HepG2 (cell line): ENCODE measurements around the gene MEAF6. TPM values are rescaled to one million over a fixed set of nuclear protein-coding genes. Genes with fewer than 3 reads are reported as not detected.

ENCODE experiments used
- ATAC-seq: fragments of 200-7000 bp; cut with Tn5 transposase; 3 replicates; pipeline ENCODE4 v1.9.1; 2020; ENCODE audit warnings: mild to moderate bottlenecking, moderate library complexity
- BruUV-seq: library from RNA; stranded (reverse); fragments of 400-500 nt; replicated peaks from 2 replicates; lab custom pipeline; 2021; lab: Mats Ljungman, UMichigan
- CTCF ChIA-PET: fragments of 300-600 bp; formaldehyde crosslinking; extraction: SDS; loops from one replicate; lab custom pipeline; 2021; ENCODE audit warnings: low total read pairs, inconsistent platforms, low intra/inter-chr PET ratio; lab: Yijun Ruan, JAX
- POLR2A ChIA-PET: fragments of 350-600 bp; sonication (Branson Sonifier 250); formaldehyde crosslinking; loops from one replicate; lab custom pipeline; 2020; ENCODE audit warnings: antibody characterized with exemption, inconsistent platforms; lab: Yijun Ruan, JAX
- DNase-seq: peaks from one replicate; pipeline ENCODE4 v3.0.0-alpha.2; 2015; ENCODE audit warnings: low spot score
- FAIRE-seq: peaks from 3 replicates; lab custom pipeline; 2011; peaks lifted over from hg19 to GRCh38; lab: Jason Lieb, UNC
- H2AFZ ChIP-seq: one replicate; pipeline ENCODE4 v1.6.1; 2011; ENCODE audit warnings: low read length, inconsistent platforms
- H3K27ac ChIP-seq: fragments of 300-600 bp; 3 replicates; pipeline ENCODE4 v1.8.0; 2011; ENCODE audit warnings: mixed run types, mild to moderate bottlenecking, mixed read lengths, low read length, inconsistent platforms; ENCODE audit not compliant: insufficient read depth; ENCODE audit errors: extremely low read length
- H3K27me3 ChIP-seq, 2 experiments: fragments of 200-600 bp in 1 of 2; 2 replicates in 1 of 2; 3 replicates in 1 of 2; pipeline versions ENCODE4 v1.6.0 to v1.8.0; 2011; ENCODE audit warnings: low read length in 2 of 2, mild to moderate bottlenecking in 2 of 2, moderate library complexity in 2 of 2, inconsistent platforms in 1 of 2; ENCODE audit not compliant: insufficient read depth in 2 of 2, control insufficient read depth in 1 of 2
- H3K36me3 ChIP-seq, 2 experiments: fragments of 200-600 bp in 1 of 2; replicated peaks in 1 of 2; 2 replicates in 1 of 2; 3 replicates in 1 of 2; pipeline versions ENCODE4 v1.5.1 to v1.8.0; 2011; ENCODE audit warnings: low read length in 2 of 2, inconsistent platforms in 1 of 2; ENCODE audit not compliant: insufficient read depth in 2 of 2, control insufficient read depth in 1 of 2
- H3K4me1 ChIP-seq: 2 replicates; pipeline ENCODE4 v1.5.1; 2012; ENCODE audit warnings: low read length, inconsistent platforms; ENCODE audit not compliant: insufficient read depth
- H3K4me2 ChIP-seq: 2 replicates; pipeline ENCODE4 v1.6.0; 2011; ENCODE audit warnings: low read depth, low read length, inconsistent platforms
- H3K4me3 ChIP-seq, 3 experiments: fragments of 200-600 bp in 1 of 3; sonication (generic), shearing (Covaris generic) in 1 of 3; replicated peaks in 1 of 3; 2 replicates each; pipeline ENCODE4 v1.5.1; 2011 to 2016; ENCODE audit warnings: low read length in 3 of 3, inconsistent platforms in 2 of 3, low read depth in 2 of 3, mild to moderate bottlenecking in 2 of 3, control low read depth in 1 of 3, mixed read lengths in 1 of 3; ENCODE audit not compliant: insufficient read depth in 1 of 3
- H3K79me2 ChIP-seq: one replicate; pipeline ENCODE4 v1.6.1; 2011; ENCODE audit warnings: low read length, inconsistent platforms; ENCODE audit not compliant: insufficient read depth
- H3K9ac ChIP-seq: 2 replicates; pipeline ENCODE4 v1.6.0; 2011; ENCODE audit warnings: mild to moderate bottlenecking, low read depth, low read length, inconsistent platforms; ENCODE audit not compliant: insufficient read depth
- H3K9me3 ChIP-seq: 2 replicates; pipeline ENCODE4 v1.5.1; 2012; ENCODE audit warnings: mild to moderate bottlenecking, low read length
- H4K20me1 ChIP-seq: 2 replicates; pipeline ENCODE4 v1.6.0; 2011; ENCODE audit warnings: inconsistent platforms, mild to moderate bottlenecking, low read length, moderate library complexity; ENCODE audit not compliant: insufficient read depth
- ARNTL ChIP-seq: sonication (generic); formaldehyde crosslinking; IDR thresholded peaks from 2 replicates; pipeline ENCODE4 v1.4.0; 2020; ENCODE audit warnings: mild to moderate bottlenecking, missing genetic modification reagents
- CREB1 ChIP-seq, 2 experiments: fragments of 450-650 bp in 1 of 2; IDR thresholded peaks; 2 replicates each; pipeline ENCODE4 v1.6.1; 2016 to 2017; ENCODE audit warnings: control low read depth in 1 of 2, mild to moderate bottlenecking in 1 of 2, missing compliant biosample characterization in 1 of 2, missing genetic modification characterization in 1 of 2
- CTCF ChIP-seq: sonication (generic); formaldehyde crosslinking; IDR thresholded peaks from 2 replicates; pipeline ENCODE4 v1.5.0; 2020; ENCODE audit warnings: mild to moderate bottlenecking, missing genetic modification reagents, moderate library complexity
- HDAC2 ChIP-seq: sonication (generic); formaldehyde crosslinking; IDR thresholded peaks from 2 replicates; pipeline ENCODE4 v1.4.0; 2020; ENCODE audit warnings: missing genetic modification reagents
- HIC2 ChIP-seq: sonication (generic); formaldehyde crosslinking; IDR thresholded peaks from 2 replicates; pipeline ENCODE4 v1.9.0; 2022; ENCODE audit warnings: low read depth, missing genetic modification reagents
- NR2F2 ChIP-seq: IDR thresholded peaks from 2 replicates; pipeline ENCODE4 v1.6.1; 2012; ENCODE audit warnings: low read depth, inconsistent platforms, borderline replicate concordance
- POGK ChIP-seq: sonication (generic); formaldehyde crosslinking; conservative IDR thresholded peaks from 2 replicates; pipeline ENCODE4 v1.8.0; 2022; ENCODE audit warnings: mild to moderate bottlenecking, moderate library complexity, missing genetic modification reagents
- SATB2 ChIP-seq: sonication (generic); formaldehyde crosslinking; IDR thresholded peaks from 2 replicates; pipeline ENCODE4 v1.5.0; 2020; ENCODE audit warnings: missing genetic modification reagents
- SP5 ChIP-seq: IDR thresholded peaks from 2 replicates; pipeline ENCODE4 v1.6.1; 2016; ENCODE audit warnings: low read depth, borderline replicate concordance
- THAP9 ChIP-seq: sonication (generic); formaldehyde crosslinking; IDR thresholded peaks from 2 replicates; pipeline ENCODE4; 2020; ENCODE audit warnings: missing genetic modification reagents, mild to moderate bottlenecking, borderline replicate concordance
- XRCC5 ChIP-seq: fragments of 200-400 bp; formaldehyde crosslinking; optimal IDR thresholded peaks from 2 replicates; pipeline ENCODE3; 2017; ENCODE audit warnings: mild to moderate bottlenecking, low read length
- ZNF101 ChIP-seq: sonication (generic); formaldehyde crosslinking; IDR thresholded peaks from 2 replicates; pipeline ENCODE4 v1.4.0; 2020; ENCODE audit warnings: mild to moderate bottlenecking, low read depth, missing genetic modification reagents, borderline replicate concordance
- ZNF263 ChIP-seq: sonication (generic); formaldehyde crosslinking; IDR thresholded peaks from 2 replicates; pipeline ENCODE4 v1.4.0; 2020; ENCODE audit warnings: missing genetic modification reagents
- WGBS: methylation state at CpG from one replicate; pipeline ENCODE4 v1.1.6; 2017; ENCODE audit warnings: low lambda C conversion rate; 5-methylcytosine and 5-hydroxymethylcytosine counted together
- in situ Hi-C: cut with HindIII; loops from 2 replicates; pipeline ENCODE4 v1.10.0; 2017; ENCODE audit warnings: low pct_unique_long_range_greater_than_20kb; ENCODE audit not compliant: extremely low pct_ligation_motif_present
- intact Hi-C: fragments of 100-400 bp; cut with micrococcal nuclease; formaldehyde crosslinking; loops from one replicate; pipeline ENCODE4 v1.10.0; 2022; ENCODE audit not compliant: unreplicated experiment
- polyA plus RNA-seq, 8 experiments: library from polyadenylated mRNA; depleted of rRNA in 3 of 8; stranded (reverse) in 7 of 8; unstranded in 1 of 8; fragments of >200 nt; fragmentation: Illumina TruSeq in 4 of 8; extraction: Trizol in 4 of 8; gene quantifications; 2 replicates each; pipeline versions ENCODE4 v1.2.1 to v1.2.3, GENCODE V29; 2011 to 2016; ENCODE audit warnings: low read depth in 4 of 8, missing spikeins in 1 of 8, mixed read lengths in 1 of 8; ENCODE audit not compliant: insufficient read depth in 1 of 8
- total RNA-seq, 5 experiments: library from RNA; depleted of rRNA; stranded (reverse); fragments of >200 nt; fragmentation: Illumina TruSeq; extraction: Trizol; gene quantifications; 2 replicates each; pipeline ENCODE4 v1.2.3, GENCODE V29; 2016; ENCODE audit warnings: low read depth in 1 of 5

MEAF6 gene
- total and polyA plus RNA-seq, 2 of the 13 experiments (the other 11 are each of a cell fraction or from before 2014, with no cell fraction given): 29.5 to 45.6 TPM

GRCh38 chr1:37473431-37474045 lies 41.0 kb downstream of the MEAF6 start:
- H3K36me3 ChIP-seq: no peaks in the 10 kb centered on the region; a peak in 2 of 5 replicates
- H3K27ac ChIP-seq: peak overlapping the region; percentile 25
- 15% methylated on average over 10 of the region's 12 CpGs for WGBS
- H3K9ac ChIP-seq: peak overlapping the region; percentile 67
- ChIA-PET POLR2A (interaction anchor here (0.5 to 6.1 kb wide), 11 partner anchors 9 to 1010 kb away, joined by 3 to 57 read pairs (median 6); partner anchors contain the start of genes MEAF6 and MRPS15), CTCF (no interaction called here)
- H2AFZ ChIP-seq: no peak overlapping the region
- H3K4me3 ChIP-seq: peak overlapping the region; percentile 51 to 85 (median 70)
- H3K79me2 ChIP-seq: peaks cover 39% of the 10 kb centered on the region
- peak overlapping the region; percentile 97 for H3K4me2 ChIP-seq
- DNase-seq: no peak
- peak; percentile 15 for ATAC-seq
- peaks cover 75% of the 10 kb centered on the region for H3K4me1 ChIP-seq
- peaks cover 17% of the 10 kb centered on the region; the same call in 1 of the 2 replicates for H4K20me1 ChIP-seq
- in situ Hi-C loops: no loop called here
- H3K9me3 ChIP-seq: no peaks in the 10 kb centered on the region
- FAIRE-seq: no peak
- no peaks in the 10 kb centered on the region; a peak in 1 of 5 replicates for H3K27me3 ChIP-seq
- BruUV-seq: TSS peak; percentile 57
- intact Hi-C loops: loop anchor here (10.0 kb wide), 1 partner anchor 221 kb away; the partner anchor contains the start of gene CDCA8
- TF ChIP-seq ZNF263 (CRISPR knock-in tag) (peak; percentile 49; the same call in 1 of the 2 replicates), HIC2 (CRISPR knock-in tag) (no peak), HDAC2 (CRISPR knock-in tag) (0 out of 2 replicates have a peak, but pooled peaks have one; percentile 9), POGK (0 out of 2 replicates have a peak, but pooled peaks have one; percentile 4), NR2F2 (peak; percentile 4; the same call in 1 of the 2 replicates), CTCF (CRISPR knock-in tag) (0 out of 2 replicates have a peak, but pooled peaks have one; percentile 22), SATB2 (CRISPR knock-in tag) (no peak), ARNTL (no peak), ZNF101 (CRISPR knock-in tag) (no peak), XRCC5 (peak; percentile 6), CREB1 (IDR thresholded peaks at IDR 0.05) (no peak), CREB1 (CRISPR knock-in tag; IDR thresholded peaks at IDR 0.05) (peak; percentile 28; the same call in 1 of the 2 replicates), THAP9 (CRISPR knock-in tag) (peak; percentile 40; the same call in 1 of the 2 replicates), SP5 (CRISPR knock-in tag) (no peak)
